Lung microvascular endothelial cell (primary cell): ENCODE data around the gene PRSS21. TPM values are rescaled to one million over a fixed set of nuclear protein-coding genes. Genes with fewer than 3 reads are reported as not detected.

ENCODE experiments used
- DNase-seq, 2 donors: peaks; one replicate each; pipeline versions ENCODE4 v3.0.0 to v3.0.0-alpha.2; 2010; ENCODE audit warnings: low read depth in 2 of 2
- total RNA-seq: library from RNA; depleted of rRNA; stranded (reverse); fragments of >200 nt; gene quantifications from 2 replicates; pipeline ENCODE4 v1.2.1, GENCODE V29; 2014

The PRSS21 gene, protein sequence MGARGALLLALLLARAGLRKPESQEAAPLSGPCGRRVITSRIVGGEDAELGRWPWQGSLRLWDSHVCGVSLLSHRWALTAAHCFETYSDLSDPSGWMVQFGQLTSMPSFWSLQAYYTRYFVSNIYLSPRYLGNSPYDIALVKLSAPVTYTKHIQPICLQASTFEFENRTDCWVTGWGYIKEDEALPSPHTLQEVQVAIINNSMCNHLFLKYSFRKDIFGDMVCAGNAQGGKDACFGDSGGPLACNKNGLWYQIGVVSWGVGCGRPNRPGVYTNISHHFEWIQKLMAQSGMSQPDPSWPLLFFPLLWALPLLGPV
- 0.40 and 2.2 TPM in 2 replicates for total RNA-seq

DNA sequence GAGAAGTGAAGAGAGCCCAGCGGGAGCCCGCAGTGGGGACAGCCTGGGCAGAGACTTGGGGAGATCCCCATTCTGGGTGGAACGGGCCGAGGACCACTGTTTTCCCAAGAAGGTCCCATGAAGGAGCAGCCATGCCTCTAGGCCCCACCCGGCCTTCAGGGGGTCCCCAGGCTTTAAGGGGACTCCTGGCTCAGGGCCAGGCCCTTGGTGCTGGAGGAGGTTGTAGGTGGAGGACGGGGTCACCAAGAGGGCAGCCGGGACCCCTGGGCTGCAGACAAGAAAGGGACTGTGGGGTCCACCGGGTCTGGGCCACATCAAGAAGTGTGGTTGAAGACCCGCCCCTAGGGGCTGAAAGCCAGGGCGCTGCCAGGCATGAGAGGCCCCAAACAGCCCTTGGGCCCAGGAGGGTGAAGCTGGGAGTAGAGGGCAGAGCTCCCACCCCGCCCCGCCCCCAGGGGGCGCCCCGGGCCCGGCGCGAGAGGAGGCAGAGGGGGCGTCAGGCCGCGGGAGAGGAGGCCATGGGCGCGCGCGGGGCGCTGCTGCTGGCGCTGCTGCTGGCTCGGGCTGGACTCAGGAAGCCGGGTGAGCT is at the start of gene PRSS21:
PRSS21 (plus strand) TSS at position 487 of the 589 bp plus-strand sequence; CDS start at position 519, 32 bp downstream.
- no peak for DNase-seq

DNA sequence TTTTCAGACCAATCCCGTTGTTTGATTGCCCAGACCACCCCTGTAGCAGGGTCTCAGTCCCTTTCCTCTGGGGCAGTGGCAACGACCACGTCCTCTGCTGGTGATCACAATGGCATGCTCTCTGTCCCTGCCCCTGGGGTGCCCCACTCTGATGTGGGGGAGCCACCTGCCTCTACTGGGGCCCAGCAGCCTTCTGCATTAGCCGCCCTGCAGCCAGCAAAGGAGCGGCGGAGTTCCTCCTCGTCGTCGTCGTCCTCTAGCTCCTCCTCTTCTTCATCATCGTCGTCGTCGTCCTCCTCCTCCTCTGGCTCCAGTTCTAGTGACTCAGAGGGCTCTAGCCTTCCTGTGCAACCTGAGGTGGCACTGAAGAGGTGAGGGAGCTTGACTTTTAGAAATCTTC is 49.1 kb upstream of the PRSS21 start:
- no peak for DNase-seq

DNA sequence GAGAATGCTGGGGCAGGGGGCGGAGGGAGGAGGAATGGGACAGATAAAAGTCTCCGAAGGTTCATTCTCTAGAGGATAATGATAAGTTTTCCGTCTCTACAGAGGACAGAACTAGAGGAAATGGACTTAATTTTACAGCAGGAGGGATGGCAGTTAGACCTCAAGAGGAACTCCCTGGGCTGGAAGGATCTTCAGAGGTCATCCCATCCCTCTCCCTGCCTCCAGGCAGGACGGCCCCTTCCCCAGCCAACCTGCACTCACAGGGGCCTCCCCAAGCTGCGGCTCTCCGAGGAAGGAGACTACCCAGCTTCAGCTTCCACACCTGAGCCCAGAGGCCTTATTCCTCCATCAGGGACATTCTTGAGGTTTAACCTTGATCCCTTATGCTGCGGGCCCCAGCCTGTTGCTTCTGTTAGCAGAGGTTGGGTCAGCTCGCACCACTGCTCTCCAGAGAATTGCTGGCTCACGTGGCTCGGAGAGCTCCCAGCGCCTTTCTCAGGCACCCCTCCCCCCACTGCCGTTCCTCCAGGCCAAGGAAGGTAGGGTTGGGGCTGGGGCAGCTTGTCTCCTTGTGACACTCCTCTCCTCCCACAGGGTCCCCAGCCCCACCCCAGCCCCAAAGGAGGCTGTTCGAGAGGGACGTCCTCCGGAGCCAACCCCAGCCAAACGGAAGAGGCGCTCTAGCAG is 48.5 kb upstream of the PRSS21 start:
- DNase-seq, result no peak

DNA sequence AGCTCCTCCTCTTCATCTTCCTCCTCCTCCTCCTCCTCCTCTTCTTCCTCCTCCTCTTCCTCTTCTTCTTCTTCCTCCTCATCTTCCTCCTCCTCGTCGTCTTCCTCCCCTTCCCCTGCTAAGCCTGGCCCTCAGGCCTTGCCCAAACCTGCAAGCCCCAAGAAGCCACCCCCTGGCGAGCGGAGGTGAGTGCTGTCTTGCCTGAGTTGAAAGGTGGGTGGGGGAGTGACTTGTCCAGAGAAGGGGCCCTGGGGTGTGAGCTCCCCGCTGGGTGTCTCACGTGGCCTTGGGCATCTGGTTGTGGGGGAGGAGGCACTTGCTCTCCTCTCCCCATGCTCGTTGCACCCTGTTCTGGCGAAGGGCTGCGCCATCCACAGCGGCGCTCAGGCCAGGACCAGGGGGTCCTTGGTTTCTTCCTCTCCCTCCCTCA is 47.9 kb upstream of the PRSS21 start:
- DNase-seq, result no peak

DNA sequence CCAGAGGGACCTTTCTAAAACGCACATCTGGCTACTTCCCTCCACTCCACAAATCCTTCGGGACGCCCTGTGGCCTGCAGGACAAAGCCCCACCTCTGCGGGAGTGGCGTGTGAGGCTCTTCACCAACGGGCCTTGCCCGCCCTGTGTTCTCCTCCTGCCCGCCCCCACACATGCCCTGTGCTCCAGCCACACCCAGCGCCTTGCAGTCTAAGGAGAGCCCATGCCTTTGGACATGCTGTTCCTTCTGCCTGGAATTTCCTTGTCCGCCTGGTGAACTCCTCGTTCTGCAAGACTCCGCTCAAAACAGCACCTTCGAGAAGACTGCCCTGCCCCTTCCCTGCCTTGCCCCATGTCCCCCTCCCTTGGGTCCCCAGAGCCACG is 47.4 kb upstream of the PRSS21 start:
- DNase-seq, result no peak

DNA sequence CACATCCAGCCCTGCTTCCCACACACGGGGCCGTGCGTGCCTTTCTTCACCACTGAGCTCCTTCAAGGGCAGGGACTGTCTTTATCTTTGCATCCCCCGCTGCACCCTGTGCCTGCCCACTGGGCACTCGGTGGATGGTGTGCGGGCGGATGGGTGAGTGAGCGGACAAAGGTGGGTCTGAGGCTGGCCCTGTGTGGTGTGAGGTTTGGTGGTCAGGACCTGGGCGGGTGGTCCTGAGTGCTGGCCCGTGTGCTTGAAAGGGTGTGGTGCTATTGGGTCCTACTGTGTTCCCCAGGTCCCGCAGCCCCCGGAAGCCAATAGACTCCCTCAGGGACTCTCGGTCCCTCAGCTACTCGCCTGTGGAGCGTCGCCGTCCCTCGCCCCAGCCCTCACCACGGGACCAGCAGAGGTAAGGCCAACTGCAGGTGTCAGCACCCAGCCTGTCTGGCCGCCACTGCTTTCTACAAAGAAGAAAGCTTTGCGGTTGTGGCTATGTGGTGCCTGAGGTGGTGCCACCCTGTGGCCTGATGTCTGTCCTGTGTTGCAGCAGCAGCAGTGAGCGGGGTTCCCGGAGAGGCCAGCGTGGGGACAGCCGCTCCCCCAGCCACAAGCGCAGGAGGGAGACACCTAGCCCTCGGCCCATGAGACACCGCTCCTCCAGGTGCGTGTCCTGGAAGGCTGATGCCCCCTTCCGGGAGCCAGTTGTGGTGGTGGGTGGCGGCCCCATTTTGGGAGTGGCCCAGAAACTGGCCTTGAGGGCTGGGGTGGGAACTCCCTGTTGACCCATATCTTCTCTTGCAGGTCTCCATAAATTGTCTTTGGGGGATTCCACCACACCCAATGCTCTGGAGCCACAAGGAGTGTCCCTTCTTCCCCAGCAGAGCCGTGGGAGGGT is 46.7 kb upstream of the PRSS21 start:
- no peak for DNase-seq

DNA sequence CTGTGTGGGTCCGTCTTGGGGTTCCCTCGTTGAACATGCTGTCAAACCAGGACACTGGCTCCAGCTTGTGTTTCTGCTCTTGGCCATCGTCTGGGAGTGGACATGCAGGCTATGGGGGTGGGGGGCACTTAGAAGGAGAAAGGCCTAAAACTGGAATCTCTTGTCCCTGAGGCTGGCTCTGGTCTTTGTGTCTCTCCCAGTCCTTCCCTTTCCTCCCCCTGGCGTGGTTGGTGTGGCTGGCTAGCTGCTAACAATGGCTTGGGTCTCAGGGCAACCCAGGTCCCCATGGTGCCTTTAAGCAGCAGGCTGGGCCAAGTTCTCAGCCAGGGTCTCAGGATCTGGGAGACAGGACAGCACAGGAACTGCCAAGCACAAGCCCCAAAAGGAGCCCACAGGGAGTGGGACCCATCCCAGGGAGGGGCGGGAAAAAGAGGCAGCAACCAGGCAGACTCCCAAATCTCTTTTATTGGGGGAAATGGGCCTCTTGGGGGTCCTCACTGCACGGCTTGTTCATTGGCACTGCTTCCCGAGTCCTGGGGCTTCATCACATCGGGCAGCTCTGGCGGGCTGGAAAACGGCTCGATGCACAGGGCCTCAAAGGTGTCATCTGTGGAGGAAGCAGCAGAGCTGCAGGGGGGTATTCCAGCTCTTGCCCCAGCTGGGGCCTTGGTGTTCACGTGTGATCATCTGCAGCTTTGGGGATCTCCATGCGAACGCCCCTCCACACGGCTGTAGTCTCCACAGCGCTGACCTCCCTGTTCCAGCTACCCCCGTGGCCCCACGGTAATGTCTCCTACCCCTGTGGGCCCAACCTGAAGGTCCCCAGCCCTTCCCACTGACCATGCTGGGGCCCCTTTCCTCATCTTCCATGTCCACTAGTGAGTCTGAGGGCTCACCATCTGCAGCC is 45.3 kb upstream of the PRSS21 start:
- DNase-seq, result no peak

DNA sequence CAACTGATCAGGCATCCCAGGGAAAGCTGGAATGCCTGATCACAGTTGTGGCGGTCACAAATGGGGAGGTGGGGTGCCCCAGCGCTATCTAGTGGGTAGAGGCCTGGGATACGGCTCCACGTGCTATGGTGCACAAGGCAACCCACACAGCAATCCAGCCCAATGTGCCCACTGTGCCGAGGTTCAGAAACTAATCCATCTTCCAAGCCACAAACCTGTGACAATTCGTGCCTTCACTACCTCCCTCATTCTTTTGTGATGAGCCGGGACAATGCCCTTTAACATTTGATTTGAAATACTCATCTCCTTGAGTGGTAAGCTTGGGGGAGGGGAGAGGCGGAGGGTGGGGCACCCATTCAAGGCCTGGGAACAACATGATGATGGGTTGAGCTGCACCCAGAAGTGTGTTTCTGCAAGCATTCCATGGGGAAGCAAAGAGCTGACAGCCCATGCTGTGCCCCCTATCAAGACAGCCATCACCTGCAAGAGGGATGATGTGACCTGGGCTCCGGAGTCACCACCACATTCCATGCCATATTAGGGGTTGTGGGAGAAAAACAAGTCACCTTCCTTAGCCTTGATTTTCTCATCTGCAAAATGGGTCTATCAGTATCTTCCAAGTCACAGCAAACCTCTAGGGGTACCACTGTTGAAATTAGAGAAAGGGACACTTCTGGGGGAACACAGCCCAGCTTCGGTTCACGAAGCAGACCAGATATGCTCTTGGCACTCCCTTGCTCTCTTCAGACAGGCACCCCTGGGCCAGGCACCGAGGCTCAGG is 43.7 kb upstream of the PRSS21 start:
- DNase-seq, result no peak

DNA sequence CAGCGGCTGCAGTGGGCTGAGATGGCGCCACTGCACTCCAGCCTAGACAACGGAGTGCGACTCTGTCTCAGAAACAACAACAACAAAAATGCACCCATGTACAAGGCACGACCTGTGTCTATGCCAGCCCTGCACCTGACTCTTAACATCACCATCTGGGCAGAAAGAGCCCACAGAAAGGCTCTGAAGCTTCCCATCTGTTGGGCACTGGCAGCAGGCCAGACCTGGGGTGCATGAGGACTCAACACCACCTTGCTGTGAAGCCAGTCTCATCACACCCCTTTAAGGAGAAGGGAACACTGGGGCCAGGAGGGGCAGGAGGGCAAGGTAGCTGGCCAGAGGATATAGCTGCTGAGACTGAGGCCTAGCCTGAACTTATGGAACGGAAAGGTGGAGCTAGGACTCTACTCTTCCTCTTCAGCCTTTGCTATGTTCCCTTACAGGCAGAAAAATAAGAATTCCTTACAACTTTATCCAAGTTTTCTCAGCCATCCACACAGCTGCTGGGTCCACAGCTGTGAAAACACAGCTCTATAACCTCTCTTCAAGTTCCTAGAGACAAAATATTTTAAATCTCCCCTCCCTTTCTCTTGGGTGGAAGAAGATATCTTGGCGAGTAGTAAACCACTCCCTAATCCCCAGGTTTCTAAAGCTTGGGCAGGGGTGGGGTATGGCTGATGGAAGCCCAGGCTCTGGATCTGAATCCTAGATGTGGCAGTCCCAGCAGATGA is 42.7 kb upstream of the PRSS21 start:
- no peak for DNase-seq

DNA sequence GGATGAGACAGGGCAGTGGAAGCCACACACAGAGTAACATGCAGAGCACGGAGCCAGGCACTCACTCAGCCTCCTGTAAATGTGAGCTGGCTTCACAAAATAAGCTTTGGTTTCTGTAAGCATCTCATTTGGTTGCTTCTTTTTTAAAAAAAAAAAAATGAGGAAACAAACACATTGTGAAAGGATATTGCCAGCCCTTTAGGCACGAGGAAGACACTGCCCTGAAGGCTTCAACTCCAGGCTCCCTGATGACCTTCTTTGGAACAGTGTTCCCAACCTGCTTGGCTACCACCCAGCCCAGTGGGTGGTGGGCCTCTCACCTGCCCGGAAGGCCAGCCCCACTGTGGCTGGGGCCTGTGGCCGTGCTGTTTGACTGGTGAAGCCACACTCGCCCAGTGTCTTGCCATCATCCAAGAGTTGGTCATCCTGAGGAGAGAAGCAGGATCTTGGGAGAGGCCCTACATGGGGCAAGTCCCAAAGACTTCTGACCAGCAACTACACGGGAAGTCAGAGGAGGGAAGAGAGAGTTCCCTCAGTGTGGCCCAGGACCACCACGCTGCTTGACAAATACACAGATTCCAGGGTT is 41.8 kb upstream of the PRSS21 start:
- DNase-seq, result no peak

DNA sequence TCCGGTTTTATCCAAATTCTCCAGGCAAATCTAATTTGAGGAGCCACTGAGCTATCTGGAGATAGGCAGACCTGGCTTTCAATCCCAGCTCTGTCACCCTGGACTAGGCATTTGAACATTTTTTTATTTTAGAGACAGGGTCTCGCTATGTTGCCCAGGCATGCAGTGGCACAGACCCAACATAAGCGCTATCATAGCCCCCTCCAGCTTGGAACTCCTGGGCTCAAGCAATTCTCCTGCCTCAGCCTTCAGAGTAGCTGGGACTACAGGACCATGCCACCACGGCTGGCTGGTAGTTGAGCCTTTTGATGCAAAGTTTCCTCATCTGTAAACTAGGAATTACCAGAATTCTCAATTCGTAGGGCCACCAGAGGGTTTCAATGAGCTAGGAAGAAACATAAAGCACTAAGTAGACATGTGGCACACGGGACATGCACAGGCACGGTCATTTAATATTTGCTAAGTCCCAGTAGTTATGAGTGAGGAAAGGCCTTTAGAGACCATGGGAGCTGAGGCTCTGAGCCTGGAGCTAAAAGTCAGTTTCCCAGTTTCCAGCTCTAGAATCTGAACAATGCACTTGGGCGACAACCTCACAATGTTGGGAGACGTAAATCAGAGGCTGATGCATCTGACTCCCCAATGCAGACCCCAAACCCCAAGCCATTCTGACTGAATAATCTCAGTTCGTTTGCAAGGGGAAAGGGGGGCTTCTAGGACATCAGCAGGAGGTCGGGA is 41.1 kb upstream of the PRSS21 start:
- no peak for DNase-seq

DNA sequence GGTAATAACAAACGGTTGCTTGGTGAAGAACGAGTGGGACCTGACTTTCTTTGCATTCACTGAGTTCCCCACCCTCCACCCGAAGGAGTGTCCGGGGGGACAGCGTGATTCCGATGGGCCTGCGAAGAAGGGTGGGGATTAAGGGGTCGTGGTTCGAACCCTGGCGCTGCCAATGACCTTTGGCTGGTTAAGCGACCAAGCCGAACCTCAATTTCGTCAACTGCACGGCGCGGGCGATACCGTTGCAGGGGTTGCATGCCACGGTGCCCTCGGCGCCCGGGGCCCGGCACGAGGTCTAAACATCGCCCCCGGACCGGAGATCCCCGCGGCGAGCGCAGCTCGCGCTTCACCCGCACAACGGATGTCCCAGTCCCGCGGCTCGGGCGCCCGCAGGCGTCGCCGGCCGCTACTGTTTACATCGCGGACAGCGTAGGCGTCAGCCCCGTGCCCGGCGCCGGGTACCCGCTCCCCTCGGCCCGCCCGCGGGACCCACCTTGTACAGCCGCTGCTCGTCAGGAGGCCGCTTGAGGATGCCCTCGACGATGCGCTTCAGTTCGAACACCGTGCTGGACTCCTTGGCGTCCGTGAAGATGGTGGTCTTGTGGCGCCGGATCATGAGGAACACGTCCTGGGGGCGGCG is 40.4 kb upstream of the PRSS21 start:
- DNase-seq, result peak; percentile 29 to 34

DNA sequence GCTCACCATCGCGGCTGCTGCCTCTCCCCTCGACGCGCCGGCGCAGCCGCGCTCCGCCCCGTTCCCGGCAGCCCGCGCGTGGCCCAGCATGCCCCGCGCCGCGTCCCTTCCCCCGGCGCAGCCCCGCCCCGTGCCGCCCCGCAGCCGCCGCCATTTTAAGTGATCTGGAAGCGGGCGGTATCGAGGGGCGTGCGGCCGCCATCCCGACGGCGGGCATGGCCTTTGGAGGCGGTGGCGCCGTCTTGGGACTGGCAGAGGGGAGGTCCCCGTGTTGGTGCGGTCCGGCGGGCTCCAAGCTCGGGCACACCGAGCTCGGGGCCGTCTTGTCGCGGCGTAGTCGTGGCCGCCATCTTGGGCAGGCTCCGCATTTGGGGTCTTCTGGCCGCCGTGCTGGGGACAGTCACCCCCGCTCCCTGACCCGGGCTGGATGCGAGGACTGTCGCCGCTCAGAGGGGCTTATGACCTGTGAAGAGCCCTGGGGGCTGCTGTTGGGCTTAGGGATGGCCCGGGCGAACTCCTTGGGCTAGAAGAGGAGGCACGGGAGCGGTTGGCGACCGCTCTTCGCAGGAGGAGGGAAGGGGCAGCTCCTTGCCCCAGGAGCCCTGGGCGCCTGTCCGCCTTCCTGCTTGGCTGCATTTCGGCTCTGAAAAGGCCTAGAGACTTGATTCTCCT is 39.7 kb upstream of the PRSS21 start, which contains the start of gene ELOB:
ELOB (minus strand) TSS at position 50 of the 672 bp plus-strand sequence; CDS start at position 9, 41 bp downstream.
- DNase-seq, result peak; percentile 84 to 91

DNA sequence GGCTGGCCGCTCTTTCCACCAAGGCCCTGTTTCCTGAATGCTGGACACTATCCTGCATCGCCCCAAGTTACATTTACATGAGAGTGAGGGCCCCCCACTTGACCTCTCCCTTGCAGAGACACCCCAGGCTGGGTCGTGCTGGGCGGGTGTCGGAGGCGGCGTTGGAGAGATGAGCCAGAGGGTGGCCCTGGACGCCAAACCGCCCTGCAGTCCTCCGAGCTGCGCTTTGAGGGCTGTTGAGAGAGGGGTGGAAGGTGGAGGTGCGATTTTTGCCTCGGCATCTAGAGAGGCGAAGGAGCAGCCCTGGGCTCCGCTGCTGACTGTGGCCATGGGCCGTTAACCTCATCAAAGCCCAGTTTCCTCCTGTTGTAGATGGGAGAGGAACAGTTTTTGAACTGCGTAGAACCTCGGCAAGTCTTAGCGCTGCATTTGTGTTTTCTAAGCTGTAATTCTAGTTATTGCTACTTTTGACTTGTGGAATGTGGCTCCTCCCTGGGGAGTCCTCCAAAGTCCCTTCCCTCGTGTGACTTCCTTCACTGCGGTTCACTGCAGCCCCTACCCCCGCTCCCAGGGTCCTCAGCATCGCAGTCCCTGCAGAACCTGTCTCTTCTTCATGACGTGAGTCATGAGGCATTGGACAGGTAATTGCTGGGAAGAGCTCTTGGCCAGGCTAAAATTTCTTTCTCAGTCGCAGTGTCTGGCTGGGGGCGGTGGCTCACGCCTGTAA is 39.0 kb upstream of the PRSS21 start:
- no peak for DNase-seq

DNA sequence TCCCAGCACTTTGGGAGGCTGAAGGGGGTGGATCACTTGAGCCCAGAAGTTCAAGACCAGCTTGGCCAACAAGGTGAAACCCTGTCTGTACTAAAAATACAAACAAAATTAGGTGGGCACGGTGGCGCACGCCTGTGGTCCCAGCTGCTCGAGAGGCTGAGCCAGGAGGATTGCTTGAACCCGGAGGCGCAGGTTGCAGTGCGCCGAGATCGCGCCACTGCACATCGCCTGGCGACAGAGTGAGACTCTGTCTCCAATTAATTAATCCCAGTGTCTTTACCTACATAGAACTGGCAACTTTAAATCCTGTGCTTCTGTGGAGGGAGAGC is 38.4 kb upstream of the PRSS21 start:
- DNase-seq, result no peak

DNA sequence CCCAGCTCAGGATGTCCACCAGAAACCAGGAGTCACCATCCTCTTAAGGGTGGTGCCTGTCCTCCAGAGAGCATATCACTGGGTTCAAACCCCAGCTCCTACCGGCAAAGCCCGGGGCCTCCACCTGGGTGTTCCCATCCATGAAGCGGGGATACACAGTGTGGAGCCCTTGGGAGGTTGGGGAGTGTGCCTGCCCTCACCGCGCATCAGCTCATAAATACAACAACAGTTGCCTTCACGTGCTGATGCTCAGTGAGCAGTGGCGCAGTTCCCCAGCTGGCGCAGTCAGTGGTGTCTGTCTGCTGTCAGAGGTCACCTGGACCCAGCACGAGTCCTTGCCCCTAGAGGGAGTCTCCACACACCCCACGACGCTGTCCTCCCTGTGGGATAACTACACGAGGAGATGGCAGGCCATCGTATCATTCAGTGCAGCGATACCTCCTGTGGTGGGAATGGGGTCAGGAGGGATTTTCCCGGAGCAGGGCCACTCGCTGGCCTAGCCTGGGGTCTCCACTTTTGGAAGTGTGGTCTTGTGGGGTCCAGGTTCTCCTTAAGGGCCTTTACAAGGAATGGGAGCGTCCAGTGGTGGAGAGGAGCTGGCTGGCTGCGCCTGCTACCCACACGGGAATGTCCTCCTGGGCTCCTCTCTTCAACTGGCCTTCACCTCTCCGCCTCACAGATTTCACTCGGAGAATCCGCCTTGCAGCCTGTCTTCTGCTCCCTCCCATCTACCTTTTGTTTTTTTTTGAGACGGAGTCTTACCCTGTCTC is 37.7 kb upstream of the PRSS21 start:
- DNase-seq, result no peak
